HepG2 (cell line): Measurements from ENCODE around the gene HOXA7. TPM values are rescaled to one million over a fixed set of nuclear protein-coding genes. Genes with fewer than 3 reads are reported as not detected.

ENCODE experiments used
- ETV5 ChIP-seq: IDR thresholded peaks from 2 replicates; pipeline ENCODE4 v1.6.1; 2018; ENCODE audit warnings: missing biosample characterization, missing genetic modification reagents, inconsistent platforms, borderline replicate concordance
- GABPA ChIP-seq, 2 experiments: IDR thresholded peaks; 2 replicates each; pipeline ENCODE4 v1.6.1; 2011 to 2016; ENCODE audit warnings: low read depth in 2 of 2, low read length in 1 of 2, missing biosample characterization in 1 of 2, missing genetic modification characterization in 1 of 2
- HMG20B ChIP-seq: conservative IDR thresholded peaks from 2 replicates; pipeline ENCODE4 v1.6.1; 2016; ENCODE audit warnings: missing genetic modification reagents, missing compliant biosample characterization
- HMGA1 ChIP-seq: sonication (generic); formaldehyde crosslinking; conservative IDR thresholded peaks from 2 replicates; pipeline ENCODE4 v1.4.0; 2020; ENCODE audit warnings: missing genetic modification reagents
- MXD1 ChIP-seq: sonication (generic); formaldehyde crosslinking; IDR thresholded peaks from 2 replicates; pipeline ENCODE4 v1.4.0; 2020; ENCODE audit warnings: mild to moderate bottlenecking, missing genetic modification reagents
- MXI1 ChIP-seq: IDR thresholded peaks from 3 replicates; pipeline ENCODE4 v1.6.1; 2012; ENCODE audit warnings: low read depth, low read length, inconsistent platforms, borderline replicate concordance
- PAF1 ChIP-seq: IDR thresholded peaks from 2 replicates; pipeline ENCODE4 v1.6.1; 2016; ENCODE audit warnings: missing genetic modification reagents, missing compliant biosample characterization
- PLRG1 ChIP-seq: fragments of 450-650 bp; conservative IDR thresholded peaks from 2 replicates; pipeline ENCODE4 v1.6.1; 2016
- RXRA ChIP-seq: sonication (generic); formaldehyde crosslinking; IDR thresholded peaks from 2 replicates; pipeline ENCODE4 v1.5.1; 2020; ENCODE audit warnings: missing genetic modification reagents
- SYNCRIP ChIP-seq: fragments of 200-400 bp; formaldehyde crosslinking; IDR thresholded peaks from 2 replicates; pipeline ENCODE4 v1.6.1; 2018; ENCODE audit warnings: mild to moderate bottlenecking, low read depth, low read length; ENCODE audit not compliant: insufficient read depth
- TP53 ChIP-seq: sonication (generic); formaldehyde crosslinking; conservative IDR thresholded peaks from 2 replicates; pipeline ENCODE4 v1.4.0; 2020; ENCODE audit warnings: missing genetic modification reagents
- ZIK1 ChIP-seq: sonication (generic); formaldehyde crosslinking; IDR thresholded peaks from 2 replicates; pipeline ENCODE4 v1.5.0; 2020; ENCODE audit warnings: mild to moderate bottlenecking, low read depth, missing genetic modification reagents, borderline replicate concordance
- ZNF235 ChIP-seq: sonication (generic); formaldehyde crosslinking; IDR thresholded peaks from 2 replicates; pipeline ENCODE4 v1.8.1; 2023; ENCODE audit warnings: mild to moderate bottlenecking, missing genetic modification reagents, borderline replicate concordance
- ZNF510 ChIP-seq: sonication (generic); formaldehyde crosslinking; IDR thresholded peaks from 2 replicates; pipeline ENCODE4 v1.4.0; 2020; ENCODE audit warnings: low read depth, mild to moderate bottlenecking, missing genetic modification reagents
- ZNF549 ChIP-seq: sonication (generic); formaldehyde crosslinking; IDR thresholded peaks from 2 replicates; pipeline ENCODE4 v1.5.0; 2020; ENCODE audit warnings: missing genetic modification reagents
- ZNF746 ChIP-seq: sonication (generic); formaldehyde crosslinking; IDR thresholded peaks from 2 replicates; pipeline ENCODE4 v1.8.0; 2022; ENCODE audit warnings: mild to moderate bottlenecking, missing genetic modification reagents
- ZNF878 ChIP-seq: sonication (generic); formaldehyde crosslinking; IDR thresholded peaks from 2 replicates; pipeline ENCODE4 v1.8.1; 2023; ENCODE audit warnings: mild to moderate bottlenecking, missing genetic modification reagents, moderate library complexity
- ZSCAN30 ChIP-seq: sonication (generic); formaldehyde crosslinking; IDR thresholded peaks from 2 replicates; pipeline ENCODE4 v1.5.0; 2020; ENCODE audit warnings: mild to moderate bottlenecking, missing genetic modification reagents
- ZSCAN31 ChIP-seq: sonication (generic); formaldehyde crosslinking; IDR thresholded peaks from 2 replicates; pipeline ENCODE4 v1.5.0; 2020; ENCODE audit warnings: low read depth, mild to moderate bottlenecking, missing genetic modification reagents
- polyA plus RNA-seq, 8 experiments: library from polyadenylated mRNA; depleted of rRNA in 3 of 8; stranded (reverse) in 7 of 8; unstranded in 1 of 8; fragments of >200 nt; fragmentation: Illumina TruSeq in 4 of 8; extraction: Trizol in 4 of 8; gene quantifications; 2 replicates each; pipeline versions ENCODE4 v1.2.1 to v1.2.3, GENCODE V29; 2011 to 2016; ENCODE audit warnings: low read depth in 4 of 8, missing spikeins in 1 of 8, mixed read lengths in 1 of 8; ENCODE audit not compliant: insufficient read depth in 1 of 8
- total RNA-seq, 5 experiments: library from RNA; depleted of rRNA; stranded (reverse); fragments of >200 nt; fragmentation: Illumina TruSeq; extraction: Trizol; gene quantifications; 2 replicates each; pipeline ENCODE4 v1.2.3, GENCODE V29; 2016; ENCODE audit warnings: low read depth in 1 of 5
- TF ChIP-seq, protein P1 (sequence below): sonication (generic); formaldehyde crosslinking; IDR thresholded peaks from 2 replicates; pipeline ENCODE4 v1.4.0; 2020; ENCODE audit warnings: missing genetic modification reagents
- TF ChIP-seq, protein P2 (sequence below): sonication (generic); IDR thresholded peaks from 2 replicates; pipeline ENCODE4 v1.6.1; 2016; ENCODE audit warnings: low read depth, borderline replicate concordance
- TF ChIP-seq, protein P3 (sequence below): IDR thresholded peaks from 2 replicates; pipeline ENCODE4 v1.6.1; 2016; ENCODE audit warnings: missing biosample characterization, missing genetic modification reagents, low read depth
- TF ChIP-seq, protein P4 (sequence below): IDR thresholded peaks from 2 replicates; pipeline ENCODE4 v1.6.1; 2016; ENCODE audit warnings: mild to moderate bottlenecking

HOXA7 gene
- total and polyA plus RNA-seq, 2 of the 13 experiments (the other 11 are each of a cell fraction or from before 2014, with no cell fraction given): 0.05 TPM; not detected in 1

DNA sequence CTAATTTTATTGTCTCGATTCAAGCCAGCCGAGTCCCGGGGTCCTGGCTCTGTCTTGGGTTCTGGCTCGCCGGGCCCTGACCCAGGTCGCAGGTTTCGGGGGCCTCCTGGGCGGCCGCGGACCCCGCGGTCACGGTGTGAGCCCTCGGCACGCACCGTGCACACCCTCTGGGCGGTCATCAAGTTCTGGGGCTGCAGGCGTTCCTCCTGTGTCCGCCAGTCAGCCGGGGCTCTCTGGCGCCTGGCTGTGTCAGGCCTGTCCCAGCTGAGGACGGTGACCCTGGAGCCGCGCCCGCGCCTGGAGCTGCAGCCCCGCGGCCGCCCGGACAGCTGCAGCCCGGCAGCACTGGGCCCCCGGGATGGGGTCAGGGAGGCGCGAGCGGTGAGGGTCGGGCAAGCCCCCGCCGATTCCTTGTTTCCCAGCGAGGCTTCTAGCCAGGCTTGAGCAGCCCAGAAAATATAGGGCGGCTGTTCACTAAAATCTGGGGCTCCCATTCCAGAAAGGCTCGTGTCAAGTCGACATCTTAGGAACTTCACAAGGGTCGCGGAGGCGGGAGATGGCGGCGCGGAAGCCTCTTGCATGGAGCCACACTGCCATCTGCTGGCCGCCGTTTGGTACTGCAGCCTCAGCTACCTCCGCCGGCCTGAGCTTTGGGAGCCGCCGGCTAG lies 4.2 kb upstream of the HOXA7 start (continued):
- TF ChIP-seq SYNCRIP (no peak), RXRA (CRISPR knock-in tag) (no peak), ZNF549 (CRISPR knock-in tag) (no peak), TP53 (CRISPR knock-in tag) (no peak), PLRG1 (no peak), MXI1 (no peak), ZIK1 (CRISPR knock-in tag) (no peak), ZSCAN31 (CRISPR knock-in tag) (0 out of 2 replicates have a peak, but pooled peaks have one; percentile 80), HMG20B (CRISPR knock-in tag) (no peak), ETV5 (no peak), HMGA1 (CRISPR knock-in tag) (no peak), PAF1 (CRISPR knock-in tag) (no peak), ZNF878 (no peak), ZNF746 (CRISPR knock-in tag) (0 out of 2 replicates have a peak, but pooled peaks have one; percentile 34), ZNF510 (CRISPR knock-in tag) (no peak), ZNF235 (CRISPR knock-in tag) (no peak), MXD1 (CRISPR knock-in tag) (no peak), GABPA (IDR thresholded peaks at IDR 0.05; ENCODE audit: low read depth, low read length) (no peak), GABPA (CRISPR knock-in tag; IDR thresholded peaks at IDR 0.05; ENCODE audit: low read depth) (no peak), ZSCAN30 (CRISPR knock-in tag) (no peak)
- TF ChIP-seq, protein P1, sequence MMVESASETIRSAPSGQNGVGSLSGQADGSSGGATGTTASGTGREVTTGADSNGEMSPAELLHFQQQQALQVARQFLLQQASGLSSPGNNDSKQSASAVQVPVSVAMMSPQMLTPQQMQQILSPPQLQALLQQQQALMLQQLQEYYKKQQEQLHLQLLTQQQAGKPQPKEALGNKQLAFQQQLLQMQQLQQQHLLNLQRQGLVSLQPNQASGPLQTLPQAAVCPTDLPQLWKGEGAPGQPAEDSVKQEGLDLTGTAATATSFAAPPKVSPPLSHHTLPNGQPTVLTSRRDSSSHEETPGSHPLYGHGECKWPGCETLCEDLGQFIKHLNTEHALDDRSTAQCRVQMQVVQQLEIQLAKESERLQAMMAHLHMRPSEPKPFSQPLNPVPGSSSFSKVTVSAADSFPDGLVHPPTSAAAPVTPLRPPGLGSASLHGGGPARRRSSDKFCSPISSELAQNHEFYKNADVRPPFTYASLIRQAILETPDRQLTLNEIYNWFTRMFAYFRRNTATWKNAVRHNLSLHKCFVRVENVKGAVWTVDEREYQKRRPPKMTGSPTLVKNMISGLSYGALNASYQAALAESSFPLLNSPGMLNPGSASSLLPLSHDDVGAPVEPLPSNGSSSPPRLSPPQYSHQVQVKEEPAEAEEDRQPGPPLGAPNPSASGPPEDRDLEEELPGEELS (CRISPR knock-in tag): no peak
- TF ChIP-seq, protein P2, sequence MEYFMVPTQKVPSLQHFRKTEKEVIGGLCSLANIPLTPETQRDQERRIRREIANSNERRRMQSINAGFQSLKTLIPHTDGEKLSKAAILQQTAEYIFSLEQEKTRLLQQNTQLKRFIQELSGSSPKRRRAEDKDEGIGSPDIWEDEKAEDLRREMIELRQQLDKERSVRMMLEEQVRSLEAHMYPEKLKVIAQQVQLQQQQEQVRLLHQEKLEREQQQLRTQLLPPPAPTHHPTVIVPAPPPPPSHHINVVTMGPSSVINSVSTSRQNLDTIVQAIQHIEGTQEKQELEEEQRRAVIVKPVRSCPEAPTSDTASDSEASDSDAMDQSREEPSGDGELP: peak; percentile 21; the same call in 1 of the 2 replicates
- TF ChIP-seq, protein P3, sequence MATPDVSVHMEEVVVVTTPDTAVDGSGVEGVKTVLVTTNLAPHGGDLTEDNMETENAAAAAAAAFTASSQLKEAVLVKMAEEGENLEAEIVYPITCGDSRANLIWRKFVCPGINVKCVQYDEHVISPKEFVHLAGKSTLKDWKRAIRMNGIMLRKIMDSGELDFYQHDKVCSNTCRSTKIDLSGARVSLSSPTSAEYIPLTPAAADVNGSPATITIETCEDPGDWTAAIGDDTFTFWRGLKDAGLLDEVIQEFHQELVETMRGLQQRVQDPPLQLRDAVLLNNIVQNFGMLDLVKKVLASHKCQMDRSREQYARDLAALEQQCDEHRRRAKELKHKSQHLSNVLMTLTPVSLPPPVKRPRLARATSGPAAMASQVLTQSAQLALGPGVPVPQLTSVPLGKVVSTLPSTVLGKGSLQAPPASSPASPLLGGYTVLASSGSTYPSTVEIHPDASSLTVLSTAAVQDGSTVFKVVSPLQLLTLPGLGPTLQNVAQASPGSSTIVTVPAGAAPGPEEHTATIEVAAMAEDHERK: no peak
- TF ChIP-seq, protein P4, sequence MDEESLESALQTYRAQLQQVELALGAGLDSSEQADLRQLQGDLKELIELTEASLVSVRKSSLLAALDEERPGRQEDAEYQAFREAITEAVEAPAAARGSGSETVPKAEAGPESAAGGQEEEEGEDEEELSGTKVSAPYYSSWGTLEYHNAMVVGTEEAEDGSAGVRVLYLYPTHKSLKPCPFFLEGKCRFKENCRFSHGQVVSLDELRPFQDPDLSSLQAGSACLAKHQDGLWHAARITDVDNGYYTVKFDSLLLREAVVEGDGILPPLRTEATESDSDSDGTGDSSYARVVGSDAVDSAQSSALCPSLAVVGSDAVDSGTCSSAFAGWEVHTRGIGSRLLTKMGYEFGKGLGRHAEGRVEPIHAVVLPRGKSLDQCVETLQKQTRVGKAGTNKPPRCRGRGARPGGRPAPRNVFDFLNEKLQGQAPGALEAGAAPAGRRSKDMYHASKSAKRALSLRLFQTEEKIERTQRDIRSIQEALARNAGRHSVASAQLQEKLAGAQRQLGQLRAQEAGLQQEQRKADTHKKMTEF (CRISPR knock-in tag): peak; percentile 49; the same call in 1 of the 2 replicates
